Measurements from ENCODE around the gene DLG2.

DNA sequence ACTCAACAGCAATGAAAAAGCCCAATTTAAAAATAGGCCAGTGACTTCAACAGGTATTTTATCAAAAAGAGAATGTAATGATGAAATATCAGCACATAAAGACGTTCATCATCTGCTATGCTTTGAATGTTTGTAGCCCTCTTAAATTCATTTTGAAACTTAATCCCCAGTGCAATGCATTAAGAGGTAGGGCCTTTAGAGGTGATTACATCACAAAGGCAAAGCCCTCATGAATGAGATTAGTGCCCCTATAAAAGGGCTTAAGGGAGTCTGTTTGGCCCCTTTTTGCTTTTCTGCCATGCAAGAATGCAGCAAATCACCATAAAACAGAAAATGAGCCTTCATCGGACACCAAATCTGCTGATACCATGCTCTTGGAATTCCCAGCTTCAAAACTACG lies 637.0 kb downstream of the DLG2 start:
- TF ChIP-seq TAF1 (IDR thresholded peaks at IDR 0.05; ENCODE audit: low read depth, low read length) (no peak), POLR2A (IDR thresholded peaks at IDR 0.05; ENCODE audit: low read depth, low read length) (no peak), POLR2AphosphoS5 (IDR thresholded peaks at IDR 0.05; ENCODE audit: low read depth, low read length) (no peak), PAX5 (IDR thresholded peaks at IDR 0.05; ENCODE audit: insufficient read depth, low read length, severe bottlenecking) (no peak), SPI1 (IDR thresholded peaks at IDR 0.05; ENCODE audit: low read depth, low read length) (no peak)

Data from GM12891 (cell line).